NCI-H2227 (cell line): ENCODE results near the gene ZNF155.
"Not testable (repeated sequence)": the region's sequence is repeated elsewhere in the genome, so short reads cannot be mapped to it uniquely, and the experiment has no call there.

Experiments used
- DNase-seq: peaks from one replicate; lab custom pipeline; 2025; ENCODE audit not compliant: unreplicated experiment; lab: John Stamatoyannopoulos, UW

ZNF155 gene

GRCh38 chr19:43983912-43984686, at the start of gene ZNF155:
ZNF155 (plus strand) TSS chr19:43984188; CDS start chr19:43988544, 4,356 bp downstream.
- DNase-seq: peak; percentile 96

DNA sequence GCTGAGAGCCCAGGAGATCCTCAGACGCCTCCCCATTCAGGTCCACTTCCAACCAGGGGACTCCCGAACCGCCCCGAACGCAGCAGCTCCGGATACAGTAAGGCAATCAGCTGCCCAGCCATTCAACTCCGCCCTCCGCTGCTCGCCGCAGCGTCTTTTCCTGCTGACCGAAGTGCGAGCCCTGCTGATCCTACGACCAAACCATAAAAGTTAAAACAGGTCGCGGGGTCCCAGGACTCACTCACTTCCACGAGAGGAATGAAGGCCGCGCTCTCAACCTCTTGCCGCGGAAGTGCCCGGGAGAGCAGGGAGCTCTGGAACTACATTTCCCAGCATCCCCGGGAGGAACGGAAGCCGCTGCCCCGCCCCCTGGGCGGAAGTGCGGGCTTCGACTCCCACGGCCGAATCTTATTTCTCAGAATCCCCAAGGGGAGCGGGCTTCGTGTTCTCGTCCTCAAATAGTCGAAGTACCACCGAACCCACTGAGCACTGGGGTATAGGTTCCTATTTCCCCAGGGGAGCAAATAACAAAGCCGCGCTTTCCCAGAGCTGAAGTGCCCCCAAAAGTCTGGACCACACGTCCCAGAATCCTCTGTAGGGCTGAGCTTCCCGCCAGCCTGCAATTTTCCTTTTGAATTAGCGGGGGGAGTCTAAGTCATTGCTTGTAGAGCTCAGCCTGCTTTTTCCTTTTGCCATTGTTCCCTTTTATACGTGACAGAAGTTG, 48.8 kb upstream of the ZNF155 start, which contains the start of gene ZNF45:
ZNF45 (minus strand) TSS at position 298 of the 724 bp plus-strand sequence. CDS start 13,097 bp downstream, outside the sequence.
- peak; percentile 91 for DNase-seq

DNA sequence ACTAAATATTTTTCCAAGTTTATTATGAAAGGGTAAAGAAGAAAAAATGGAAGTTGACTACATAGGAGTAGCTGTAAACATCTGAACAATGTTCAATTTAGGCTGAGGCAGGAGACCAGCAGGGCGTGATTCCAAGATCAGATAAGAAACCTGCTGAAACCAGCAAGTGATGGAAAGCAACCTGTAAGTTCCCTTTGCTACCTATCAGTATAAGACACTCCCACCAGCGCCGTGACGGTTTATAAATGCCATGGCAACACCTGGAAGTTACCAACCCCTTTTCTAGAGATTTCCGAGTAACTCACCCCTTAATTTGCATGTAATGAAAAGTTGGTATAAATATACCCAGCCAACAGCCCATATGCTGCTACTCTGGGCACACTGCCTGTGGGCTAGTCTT, 47.8 kb upstream of the ZNF155 start:
- DNase-seq: no peak

GRCh38 chr19:43939557-43940260, 44.3 kb upstream of the ZNF155 start:
- DNase-seq: no peak

GRCh38 chr19:43940719-43941118, 43.3 kb upstream of the ZNF155 start:
- no peak for DNase-seq

DNA sequence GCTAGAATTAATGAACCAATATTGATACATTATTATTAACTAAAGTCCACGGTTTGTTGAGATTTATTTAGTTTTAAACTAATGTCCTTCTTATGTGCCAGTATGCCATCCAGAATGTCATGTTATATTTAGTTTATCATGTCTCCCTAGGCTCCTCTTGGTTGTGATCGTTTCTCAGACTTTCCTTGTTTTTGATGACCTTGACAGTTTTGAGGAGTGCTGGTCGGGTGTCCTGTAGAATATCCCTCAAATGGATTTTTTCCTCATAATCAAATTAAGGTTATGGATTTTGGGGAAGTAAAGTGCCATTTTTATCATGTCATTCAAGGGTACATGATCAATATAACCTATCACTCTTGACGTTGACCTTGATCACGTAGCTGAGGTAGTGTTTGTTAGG, 42.8 kb upstream of the ZNF155 start:
- DNase-seq: no peak

DNA sequence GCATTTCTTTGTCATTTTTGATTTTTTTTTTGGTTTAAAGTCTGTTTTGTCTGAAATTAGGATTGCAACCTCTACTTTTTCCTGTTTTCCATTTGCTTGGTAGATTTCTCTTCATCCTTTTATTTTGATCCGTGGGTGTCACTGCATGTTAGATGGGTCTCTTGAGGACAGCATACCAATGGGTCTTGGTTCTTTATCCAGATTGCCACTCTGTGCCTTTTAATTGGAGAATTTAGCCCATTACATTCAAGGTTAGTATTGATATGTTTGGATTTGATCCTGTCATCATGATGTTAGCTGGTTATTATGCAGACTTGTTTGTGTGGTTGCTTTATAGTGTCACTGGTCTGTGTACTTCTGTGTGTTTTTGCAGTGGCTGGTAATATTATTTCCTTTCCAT, 36.6 kb upstream of the ZNF155 start:
- DNase-seq: not testable (repeated sequence)

- not testable (repeated sequence) for DNase-seq
These were observed 34.2 kb upstream of the ZNF155 start for GRCh38 chr19:43949803-43950202.

GRCh38 chr19:43950834-43951645, 32.9 kb upstream of the ZNF155 start, which contains the start of gene ZNF221:
ZNF221 (plus strand) TSS chr19:43951228; CDS start chr19:43962727, 11,499 bp downstream.
- peak; percentile 87 for DNase-seq

DNA sequence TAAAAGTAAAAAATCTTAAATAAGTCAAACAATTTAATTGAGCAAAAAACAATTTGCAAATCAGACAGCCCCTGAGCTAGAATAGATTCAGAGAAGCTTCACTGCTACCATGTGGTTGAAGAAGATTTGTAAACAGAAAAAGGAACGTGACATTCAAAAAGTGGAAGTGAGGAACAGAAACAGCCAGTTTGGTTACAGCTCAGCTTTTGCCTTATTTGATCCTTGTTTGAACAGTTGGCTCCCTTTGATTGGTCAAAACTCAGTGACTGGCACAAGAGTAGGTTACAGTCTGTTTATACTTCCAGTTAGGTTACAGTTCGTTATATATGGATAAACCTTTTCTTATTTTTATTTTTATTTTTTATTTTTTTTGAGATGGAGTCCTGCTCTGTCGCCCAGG, 27.2 kb upstream of the ZNF155 start:
- DNase-seq: no peak

- DNase-seq: no peak
These were observed 26.1 kb upstream of the ZNF155 start for GRCh38 chr19:43957891-43958290.

- no peak for DNase-seq
These were observed 23.6 kb upstream of the ZNF155 start for GRCh38 chr19:43960411-43960810.

DNA sequence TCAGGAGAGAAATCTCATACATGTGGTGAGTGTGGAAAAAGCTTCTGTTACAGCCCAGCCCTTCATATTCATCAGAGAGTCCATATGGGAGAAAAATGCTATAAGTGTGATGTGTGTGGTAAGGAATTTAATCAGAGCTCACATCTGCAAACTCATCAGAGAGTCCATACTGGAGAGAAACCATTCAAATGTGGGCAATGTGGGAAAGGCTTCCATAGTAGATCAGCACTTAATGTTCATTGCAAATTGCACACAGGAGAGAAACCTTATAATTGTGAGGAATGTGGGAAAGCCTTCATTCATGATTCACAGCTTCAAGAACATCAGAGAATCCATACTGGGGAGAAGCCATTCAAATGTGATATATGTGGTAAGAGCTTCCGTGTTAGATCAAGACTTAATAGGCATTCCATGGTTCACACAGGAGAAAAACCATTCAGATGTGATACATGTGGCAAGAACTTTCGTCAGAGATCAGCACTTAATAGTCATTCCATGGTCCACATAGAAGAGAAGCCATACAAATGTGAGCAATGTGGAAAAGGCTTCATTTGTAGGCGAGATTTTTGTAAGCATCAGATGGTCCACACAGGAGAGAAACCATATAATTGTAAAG, 17.8 kb upstream of the ZNF155 start:
- no peak for DNase-seq

DNA sequence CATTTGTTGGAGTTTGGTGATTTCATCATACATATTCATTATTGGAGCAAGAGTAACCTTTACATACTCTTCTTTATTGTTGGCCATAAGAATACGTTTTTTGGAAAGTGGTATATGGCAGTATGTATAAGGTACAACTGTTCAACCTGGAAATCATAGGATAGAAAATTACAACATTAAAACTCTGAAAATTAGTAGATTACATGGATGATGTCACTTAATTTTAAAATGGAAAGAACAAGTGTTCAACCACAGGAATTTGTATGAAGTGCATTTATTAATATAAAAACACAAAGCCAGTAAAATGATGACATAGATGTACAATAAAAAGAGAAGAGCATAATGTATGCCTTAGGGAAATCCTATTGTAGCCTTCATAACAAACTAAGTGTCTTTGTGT, 7.3 kb upstream of the ZNF155 start:
- DNase-seq: no peak

DNA sequence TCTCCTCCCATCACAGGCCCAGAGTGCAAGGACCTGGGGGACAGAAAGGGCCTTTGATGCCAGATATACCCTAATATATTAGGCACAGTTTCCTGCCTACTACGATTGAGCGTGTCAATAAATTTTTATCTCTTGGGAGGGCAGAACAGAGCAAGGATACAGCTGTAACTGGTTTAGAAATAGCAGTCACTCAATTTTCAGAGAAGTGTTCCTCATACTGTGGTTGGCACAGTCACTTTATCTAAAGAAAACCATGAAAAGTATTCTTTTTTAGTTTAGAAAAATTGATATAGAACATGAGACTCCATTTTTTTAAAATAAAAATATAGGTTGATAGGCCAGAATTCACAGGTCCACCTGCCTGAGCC, 460 bp upstream of the ZNF155 start:
- DNase-seq: no peak

DNA sequence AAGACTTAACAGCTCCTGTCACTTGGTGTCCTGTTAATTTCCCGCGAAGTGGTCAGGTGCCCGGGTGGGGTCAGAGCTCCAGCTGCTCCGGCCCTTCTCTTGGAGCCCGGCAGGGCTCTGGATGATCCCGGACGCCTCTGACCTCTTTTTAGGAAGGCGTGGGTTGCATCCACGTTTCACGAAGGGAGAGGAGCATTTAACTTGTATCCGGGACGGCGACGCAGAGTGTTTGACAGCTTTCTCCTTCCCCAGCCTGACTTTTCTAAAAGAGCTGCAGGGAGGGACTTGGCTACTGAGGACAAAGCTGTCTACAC, 656 bp downstream of the ZNF155 start:
- DNase-seq: no peak

DNA sequence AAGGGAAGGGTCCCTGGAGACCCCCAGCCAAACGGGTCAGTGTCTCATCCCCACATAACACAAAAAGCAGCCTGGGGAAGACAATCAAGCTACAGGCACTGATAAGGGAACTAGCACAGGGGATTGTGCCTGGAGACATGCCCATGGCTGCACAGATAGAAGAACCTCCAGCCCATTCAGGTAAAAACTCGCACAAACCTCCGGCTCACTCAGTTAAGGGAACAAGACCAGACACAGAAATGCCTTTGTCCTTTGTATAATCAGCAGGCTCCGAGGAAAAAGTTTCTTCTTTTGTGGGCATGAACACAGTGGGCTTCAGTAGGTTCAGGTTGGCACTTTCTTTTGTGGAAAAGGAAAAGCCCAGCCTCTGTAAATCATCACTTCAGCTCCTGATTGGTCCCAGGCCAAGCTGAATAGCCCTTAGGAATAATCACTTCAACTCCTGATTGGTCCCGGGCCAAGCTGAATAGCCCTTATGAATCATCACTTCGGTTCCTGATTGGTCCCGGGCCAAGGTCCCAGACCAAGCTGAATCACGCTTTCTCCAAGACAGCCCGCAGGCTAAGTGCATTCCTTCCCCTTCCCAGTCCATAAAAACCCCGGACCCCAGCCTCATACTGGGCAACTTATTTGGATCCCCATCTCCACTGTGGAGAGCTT, 13.8 kb downstream of the ZNF155 start:
- DNase-seq: no peak

GRCh38 chr19:44002212-44002565, 18.2 kb downstream of the ZNF155 start:
- DNase-seq: no peak

- peak; percentile 93 for DNase-seq
These were observed 18.8 kb downstream of the ZNF155 start, which contains the start of gene ZNF230 for GRCh38 chr19:44002566-44003460. ZNF230 (plus strand) TSS chr19:44002957; CDS start chr19:44007079, 4,122 bp downstream.
